ENCODE results near the gene PRG3. TPM values are rescaled to one million over a fixed set of nuclear protein-coding genes. Genes with fewer than 3 reads are reported as not detected.

PRG3 gene
- total and polyA plus RNA-seq, 9 of the 15 experiments (the other 6 are each of a cell fraction or from before 2014, with no cell fraction given) = 0.18 to 0.55 (median 0.38) TPM; not detected in 6

- Histone ChIP-seq H4K20me1 (replicated peaks; ENCODE audit: control insufficient read depth, insufficient read depth, low read length) (no peaks in the 10 kb centered on the region), H2AFZ (ENCODE audit: low read depth, low read length) (no peak overlapping the region), H3K9ac (ENCODE audit: insufficient read depth in 1 of 2, low read depth in 2 of 2, low read length in 2 of 2) (no peak overlapping the region; a peak in 1 of 4 replicates), H3K4me1 (replicated peaks in 1 of 2; ENCODE audit: control insufficient read depth in 2 of 2, insufficient read depth in 2 of 2, low read length in 2 of 2) (peaks cover 42 to 65% of the 10 kb centered on the region in 2 experiments), H3K27me3 (ENCODE audit: control insufficient read depth in 2 of 2, insufficient read depth in 2 of 2, low read length in 2 of 2) (no peaks in the 10 kb centered on the region), H3K4me3 (no peak overlapping the region), H3K4me2 (ENCODE audit: insufficient read depth, low read length) (no peak overlapping the region), H3K9me1 (ENCODE audit: control insufficient read depth, insufficient read depth, low read length) (no peaks in the 10 kb centered on the region), H3K36me3 (ENCODE audit: control insufficient read depth, insufficient read depth, low read length) (no peaks in the 10 kb centered on the region), H3K27ac (ENCODE audit: extremely low read depth, low read depth, low read length) (no peak overlapping the region), H3K79me2 (ENCODE audit: control insufficient read depth, insufficient read depth, low read length) (no peaks in the 10 kb centered on the region), H3K9me3 (replicated peaks; ENCODE audit: control insufficient read depth, insufficient read depth, low read depth, low read length) (no peaks in the 10 kb centered on the region)
- WGBS (ENCODE audit: insufficient coverage, low coverage, missing lambda C conversion rate) = 47% methylated on average over 4 of the region's 4 CpGs
- intact Hi-C loops (cut with micrococcal nuclease) = no loop called here
- DNase-seq (ENCODE audit: extremely low read depth in 1 of 4, low spot score in 3 of 4) (no peak), FAIRE-seq (no peak), ATAC-seq (no peak)
- in situ Hi-C loops (cut with MboI) = no loop called here
- no TSS peak for BruUV-seq (replicated peaks)
- CTCF ChIA-PET (ENCODE audit: low intra/inter-chr PET ratio) = no interaction called here
- TF ChIP-seq CHD1 (IDR thresholded peaks at IDR 0.05; ENCODE audit: low read length) (no peak), TAF9B (IDR thresholded peaks at IDR 0.05; ENCODE audit: partially characterized antibody) (no peak), ZNF124 (CRISPR knock-in tag; IDR thresholded peaks at IDR 0.05) (no peak), CCAR2 (IDR thresholded peaks at IDR 0.05; ENCODE audit: low read depth, low read length) (no peak), ZNF174 (CRISPR knock-in tag; IDR thresholded peaks at IDR 0.05) (no peak)
- TF ChIP-seq, protein P1, sequence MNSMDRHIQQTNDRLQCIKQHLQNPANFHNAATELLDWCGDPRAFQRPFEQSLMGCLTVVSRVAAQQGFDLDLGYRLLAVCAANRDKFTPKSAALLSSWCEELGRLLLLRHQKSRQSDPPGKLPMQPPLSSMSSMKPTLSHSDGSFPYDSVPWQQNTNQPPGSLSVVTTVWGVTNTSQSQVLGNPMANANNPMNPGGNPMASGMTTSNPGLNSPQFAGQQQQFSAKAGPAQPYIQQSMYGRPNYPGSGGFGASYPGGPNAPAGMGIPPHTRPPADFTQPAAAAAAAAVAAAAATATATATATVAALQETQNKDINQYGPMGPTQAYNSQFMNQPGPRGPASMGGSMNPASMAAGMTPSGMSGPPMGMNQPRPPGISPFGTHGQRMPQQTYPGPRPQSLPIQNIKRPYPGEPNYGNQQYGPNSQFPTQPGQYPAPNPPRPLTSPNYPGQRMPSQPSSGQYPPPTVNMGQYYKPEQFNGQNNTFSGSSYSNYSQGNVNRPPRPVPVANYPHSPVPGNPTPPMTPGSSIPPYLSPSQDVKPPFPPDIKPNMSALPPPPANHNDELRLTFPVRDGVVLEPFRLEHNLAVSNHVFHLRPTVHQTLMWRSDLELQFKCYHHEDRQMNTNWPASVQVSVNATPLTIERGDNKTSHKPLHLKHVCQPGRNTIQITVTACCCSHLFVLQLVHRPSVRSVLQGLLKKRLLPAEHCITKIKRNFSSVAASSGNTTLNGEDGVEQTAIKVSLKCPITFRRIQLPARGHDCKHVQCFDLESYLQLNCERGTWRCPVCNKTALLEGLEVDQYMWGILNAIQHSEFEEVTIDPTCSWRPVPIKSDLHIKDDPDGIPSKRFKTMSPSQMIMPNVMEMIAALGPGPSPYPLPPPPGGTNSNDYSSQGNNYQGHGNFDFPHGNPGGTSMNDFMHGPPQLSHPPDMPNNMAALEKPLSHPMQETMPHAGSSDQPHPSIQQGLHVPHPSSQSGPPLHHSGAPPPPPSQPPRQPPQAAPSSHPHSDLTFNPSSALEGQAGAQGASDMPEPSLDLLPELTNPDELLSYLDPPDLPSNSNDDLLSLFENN (IDR thresholded peaks at IDR 0.05; ENCODE audit: low read depth in 2 of 2, low read length in 2 of 2) = no peak
- POLR2A ChIA-PET = interaction anchor here (0.6 to 3.3 kb wide), 2 partner anchors 10 to 321 kb away, joined by 3 to 15 read pairs; no protein-coding TSS in a partner anchor
Measured at GRCh38 chr11:57392763-57393105, 11.8 kb upstream of the PRG3 start.

All from K562 (cell line).